ENCODE measurements around the gene OR1E1. TPM values are rescaled to one million over a fixed set of nuclear protein-coding genes. Genes with fewer than 3 reads are reported as not detected.
"Not testable (repeated sequence)": the region's sequence is repeated elsewhere in the genome, so short reads cannot be mapped to it uniquely, and the experiment has no call there.

The OR1E1 gene
- total RNA-seq, 2 donors from 2014 or later: not detected

- Mint-ChIP-seq H3K4me1 (ENCODE audit: low read depth) (peaks cover 10% of the 10 kb centered on the region), H3K9me3 (peaks cover 0 to 2% of the 10 kb centered on the region in 2 donors), H3K4me3 (no peak overlapping the region), H3K36me3 (ENCODE audit: insufficient read depth in 2 of 2) (peaks cover 0 to 3% of the 10 kb centered on the region in 2 donors), H3K27me3 (ENCODE audit: low read depth) (peaks cover 15% of the 10 kb centered on the region), H3K27ac (no peak overlapping the region)
- DNase-seq: no peak
- ATAC-seq (replicated peaks in 1 of 2): no peak
These were observed 8.4 kb downstream of the OR1E1 start for GRCh38 chr17:3389791-3390190.

- H3K27me3 Mint-ChIP-seq (ENCODE audit: low read depth): peaks cover 7% of the 10 kb centered on the region
- peaks cover 0 to 3% of the 10 kb centered on the region in 2 donors for H3K36me3 Mint-ChIP-seq (ENCODE audit: insufficient read depth in 2 of 2)
- peak within 1 kb of the TSS; percentile 94 for H3K27ac Mint-ChIP-seq
- DNase-seq (peak; percentile 64 to 73), ATAC-seq (replicated peaks in 1 of 2) (peak; percentile 99)
- H3K4me3 Mint-ChIP-seq: peak within 1 kb of the TSS; percentile 87 to 92
- H3K4me1 Mint-ChIP-seq (ENCODE audit: low read depth): peaks cover 10% of the 10 kb centered on the region
- H3K9me3 Mint-ChIP-seq: no peaks in the 10 kb centered on the region
These were observed 12.1 kb downstream of the OR1E1 start, which contains the start of gene OR3A2 for GRCh38 chr17:3385869-3386816. Gene OR3A2 (minus strand): TSS chr17:3386308.

GRCh38 chr17:3381957-3382356, 16.3 kb downstream of the OR1E1 start:
- H3K4me1 Mint-ChIP-seq (ENCODE audit: low read depth): peaks cover 9% of the 10 kb centered on the region
- H3K27me3 Mint-ChIP-seq (ENCODE audit: low read depth): peaks cover 5% of the 10 kb centered on the region
- no peak overlapping the region for H3K27ac Mint-ChIP-seq
- peaks cover 0 to 1% of the 10 kb centered on the region in 2 donors for H3K9me3 Mint-ChIP-seq
- no peak for ATAC-seq (replicated peaks in 1 of 2)
- H3K4me3 Mint-ChIP-seq: no peak overlapping the region
- H3K36me3 Mint-ChIP-seq (ENCODE audit: insufficient read depth in 2 of 2): peaks cover 3 to 8% of the 10 kb centered on the region in 2 donors
- DNase-seq: no peak

- ATAC-seq (replicated peaks in 1 of 2) (no peak), DNase-seq (no peak)
- H3K27me3 Mint-ChIP-seq (ENCODE audit: low read depth): no peaks in the 10 kb centered on the region
- no peak overlapping the region for H3K27ac Mint-ChIP-seq
- no peak overlapping the region for H3K4me3 Mint-ChIP-seq
- peaks cover 6 to 9% of the 10 kb centered on the region in 2 donors for H3K36me3 Mint-ChIP-seq (ENCODE audit: insufficient read depth in 2 of 2)
- H3K9me3 Mint-ChIP-seq: peaks cover 8 to 11% of the 10 kb centered on the region in 2 donors
- H3K4me1 Mint-ChIP-seq (ENCODE audit: low read depth): no peaks in the 10 kb centered on the region
These were observed 19.9 kb downstream of the OR1E1 start for GRCh38 chr17:3378321-3378720.

GRCh38 chr17:3371167-3371566, 27.0 kb downstream of the OR1E1 start:
- not testable (repeated sequence) for H3K4me1 Mint-ChIP-seq (ENCODE audit: low read depth); ATAC-seq (replicated peaks in 1 of 2); H3K4me3 Mint-ChIP-seq; DNase-seq; H3K27ac Mint-ChIP-seq; H3K27me3 Mint-ChIP-seq (ENCODE audit: low read depth); H3K36me3 Mint-ChIP-seq (ENCODE audit: insufficient read depth in 2 of 2)
- H3K9me3 Mint-ChIP-seq: peaks cover 13 to 14% of the 10 kb centered on the region in 2 donors

Other genes starting within 250 kb of the OR1E1 start
- not detected for gene OR1A2, start 200.9 kb downstream of the OR1E1 start, total RNA-seq
- gene OR1A1, start 190.7 kb downstream of the OR1E1 start, total RNA-seq: not detected
- gene OR3A1, start 100.0 kb downstream of the OR1E1 start, total RNA-seq: 1 to 10 TPM in 1 of 2 donors, under 1 TPM in 1; 0.53 to 1.8 TPM
- gene OR3A2, start 12.1 kb downstream of the OR1E1 start, total RNA-seq: 10 to 100 TPM in 1 of 2 donors, 1 to 10 TPM in 1; 6.2 to 11.0 TPM
- not detected for gene OR3A3, start 13.0 kb upstream of the OR1E1 start, total RNA-seq
- not detected for gene OR1E2, start 35.4 kb upstream of the OR1E1 start, total RNA-seq
- under 1 TPM in 1 of 2 donors, not detected in 1; 0.37 TPM for gene SPATA22, start 73.4 kb upstream of the OR1E1 start, total RNA-seq
- gene ASPA, start 77.6 kb upstream of the OR1E1 start, total RNA-seq: under 1 TPM in 1 of 2 donors, not detected in 1; 0.34 TPM
- gene TRPV3, start 159.4 kb upstream of the OR1E1 start, total RNA-seq: 1 to 10 TPM; 2.0 to 2.6 TPM
- gene TRPV1, start 211.0 kb upstream of the OR1E1 start, total RNA-seq: 1 to 10 TPM; 4.1 to 5.1 TPM
- gene SHPK, start 237.8 kb upstream of the OR1E1 start, total RNA-seq: 1 to 10 TPM; 9.2 to 9.4 TPM
- 10 to 100 TPM; 10.5 to 12.1 TPM for gene CTNS, start 238.3 kb upstream of the OR1E1 start, total RNA-seq